ENCODE results near the gene USP6NL.

USP6NL gene

GRCh38 chr10:11465406-11465805 is 146.0 kb downstream of the USP6NL start:
- no peak for DNase-seq (ENCODE audit: low read depth)
- no peak for TF ChIP-seq CTCF (conservative IDR thresholded peaks at IDR 0.05; ENCODE audit: low read depth, low read length)
- no peak overlapping the region for H3K4me3 ChIP-seq (ENCODE audit: low read length)

- no peak for TF ChIP-seq CTCF (conservative IDR thresholded peaks at IDR 0.05; ENCODE audit: low read depth, low read length)
- no peak for DNase-seq (ENCODE audit: low read depth)
- no peak overlapping the region for H3K4me3 ChIP-seq (ENCODE audit: low read length)
These were observed 148.3 kb downstream of the USP6NL start for GRCh38 chr10:11463111-11463510.

- no peak for DNase-seq (ENCODE audit: low read depth)
- H3K4me3 ChIP-seq (ENCODE audit: low read length) = no peak overlapping the region
- TF ChIP-seq CTCF (conservative IDR thresholded peaks at IDR 0.05; ENCODE audit: low read depth, low read length) = no peak
These were observed 149.4 kb downstream of the USP6NL start for GRCh38 chr10:11462071-11462470.

GRCh38 chr10:11457336-11457735 is 154.1 kb downstream of the USP6NL start:
- no peak for DNase-seq (ENCODE audit: low read depth)
- H3K4me3 ChIP-seq (ENCODE audit: low read length) = no peak overlapping the region
- no peak for TF ChIP-seq CTCF (conservative IDR thresholded peaks at IDR 0.05; ENCODE audit: low read depth, low read length)

GRCh38 chr10:11454958-11455566 is 156.4 kb downstream of the USP6NL start:
- peak; percentile 41 for TF ChIP-seq CTCF (conservative IDR thresholded peaks at IDR 0.05; ENCODE audit: low read depth, low read length)
- no peak for DNase-seq (ENCODE audit: low read depth)
- H3K4me3 ChIP-seq (ENCODE audit: low read length) = no peak overlapping the region

GRCh38 chr10:11454160-11454559 is 157.3 kb downstream of the USP6NL start:
- no peak for DNase-seq (ENCODE audit: low read depth)
- TF ChIP-seq CTCF (conservative IDR thresholded peaks at IDR 0.05; ENCODE audit: low read depth, low read length) = no peak
- H3K4me3 ChIP-seq (ENCODE audit: low read length) = no peak overlapping the region

GRCh38 chr10:11451640-11452260 is 159.7 kb downstream of the USP6NL start:
- no peak overlapping the region for H3K4me3 ChIP-seq (ENCODE audit: low read length)
- TF ChIP-seq CTCF (conservative IDR thresholded peaks at IDR 0.05; ENCODE audit: low read depth, low read length) = no peak
- no peak for DNase-seq (ENCODE audit: low read depth)
